Activated naive CD4-positive, alpha-beta T cell treated with Interleukin-2 at 50 U/mL for 16 hours (primary cell): Measurements from ENCODE around the gene NT5C1A.

Experiments used
- DNase-seq: peaks from one replicate; pipeline ENCODE4 v3.0.0-alpha.2; 2020

The NT5C1A gene

GRCh38 chr1:39633422-39633821 lies 38.5 kb downstream of the NT5C1A start:
- no peak for DNase-seq

- no peak for DNase-seq
These were observed 39.1 kb downstream of the NT5C1A start for GRCh38 chr1:39632682-39633417.

GRCh38 chr1:39632323-39632681 lies 39.6 kb downstream of the NT5C1A start:
- no peak for DNase-seq

GRCh38 chr1:39631361-39632322 lies 40.3 kb downstream of the NT5C1A start:
- DNase-seq: no peak

- DNase-seq: no peak
These were observed 43.0 kb downstream of the NT5C1A start for GRCh38 chr1:39628807-39629350.

- DNase-seq: no peak
These were observed 45.3 kb downstream of the NT5C1A start for GRCh38 chr1:39626646-39627045.

GRCh38 chr1:39625462-39626273 lies 46.2 kb downstream of the NT5C1A start:
- DNase-seq: no peak

GRCh38 chr1:39625009-39625408 lies 46.9 kb downstream of the NT5C1A start:
- DNase-seq: no peak

GRCh38 chr1:39623053-39623452 lies 48.9 kb downstream of the NT5C1A start:
- DNase-seq: no peak

- no peak for DNase-seq
These were observed 49.5 kb downstream of the NT5C1A start for GRCh38 chr1:39622427-39622826.

- DNase-seq: no peak
These were observed 51.2 kb downstream of the NT5C1A start for GRCh38 chr1:39620659-39621165.

- no peak for DNase-seq
These were observed 54.3 kb downstream of the NT5C1A start for GRCh38 chr1:39617488-39618049.

- DNase-seq: no peak
These were observed 56.7 kb downstream of the NT5C1A start for GRCh38 chr1:39615086-39615673.

- DNase-seq: no peak
These were observed 57.4 kb downstream of the NT5C1A start for GRCh38 chr1:39614488-39614887.

GRCh38 chr1:39613250-39613649 lies 58.7 kb downstream of the NT5C1A start:
- DNase-seq: no peak

- DNase-seq: peak; percentile 86
These were observed 62.1 kb downstream of the NT5C1A start for GRCh38 chr1:39609618-39610331.
